CD14-positive monocyte (primary cell): ENCODE measurements around the gene ST7. TPM values are rescaled to one million over a fixed set of nuclear protein-coding genes. Genes with fewer than 3 reads are reported as not detected.

Source experiments
- DNase-seq, 3 donors: peaks; one replicate each; pipeline ENCODE4 v3.0.0-alpha.2; 2011 to 2022
- H2AFZ ChIP-seq: 2 replicates; pipeline ENCODE4 v1.6.0; 2012; ENCODE audit warnings: mild to moderate bottlenecking, low read depth, low read length, inconsistent platforms; ENCODE audit not compliant: insufficient read depth, poor library complexity, severe bottlenecking
- H3K27ac ChIP-seq, 2 donors: 1 replicate in 1 of 2; 2 replicates in 1 of 2; pipeline ENCODE4 v1.5.1; 2012 to 2013; ENCODE audit warnings: low read length in 2 of 2, control low read depth in 1 of 2, inconsistent platforms in 1 of 2, low read depth in 1 of 2, mild to moderate bottlenecking in 1 of 2
- H3K27me3 ChIP-seq, 2 donors: one replicate each; pipeline versions ENCODE4 v1.6.0 to v1.6.1; 2011 to 2013; ENCODE audit warnings: low read length in 2 of 2; ENCODE audit not compliant: control insufficient read depth in 2 of 2, insufficient read depth in 2 of 2
- H3K36me3 ChIP-seq, 2 donors: replicated peaks in 1 of 2; 1 replicate in 1 of 2; 2 replicates in 1 of 2; pipeline versions ENCODE4 v1.5.1 to v1.6.1; 2012 to 2013; ENCODE audit warnings: low read length in 2 of 2, control low read depth in 1 of 2, inconsistent platforms in 1 of 2, mild to moderate bottlenecking in 1 of 2; ENCODE audit not compliant: insufficient read depth in 2 of 2, control insufficient read depth in 1 of 2
- H3K4me1 ChIP-seq, 2 donors: 1 replicate in 1 of 2; 2 replicates in 1 of 2; pipeline versions ENCODE4 v1.5.1 to v1.6.1; 2012 to 2013; ENCODE audit warnings: low read length in 2 of 2, control low read depth in 1 of 2, inconsistent platforms in 1 of 2, mild to moderate bottlenecking in 1 of 2, moderate library complexity in 1 of 2; ENCODE audit not compliant: insufficient read depth in 2 of 2, control insufficient read depth in 1 of 2
- H3K4me2 ChIP-seq: replicated peaks from 2 replicates; pipeline ENCODE3; 2012; ENCODE audit warnings: low read length, moderate library complexity, mild to moderate bottlenecking; ENCODE audit not compliant: poor library complexity, severe bottlenecking; ENCODE audit errors: extremely low read depth
- H3K4me3 ChIP-seq, 3 experiments: fragments of 200-600 bp in 1 of 3; sonication (generic) in 1 of 3; replicated peaks in 1 of 3; 1 replicate in 2 of 3; 2 replicates in 1 of 3; pipeline ENCODE4 v1.5.1; 2011 to 2013; ENCODE audit warnings: low read length in 3 of 3, mild to moderate bottlenecking in 3 of 3, control low read depth in 2 of 3, low read depth in 2 of 3, inconsistent platforms in 1 of 3, moderate library complexity in 1 of 3
- H3K79me2 ChIP-seq: 2 replicates; pipeline ENCODE4 v1.6.0; 2012; ENCODE audit warnings: mild to moderate bottlenecking, control low read depth, inconsistent platforms, low read length, moderate library complexity; ENCODE audit not compliant: insufficient read depth
- H3K9ac ChIP-seq: 2 replicates; pipeline ENCODE4 v1.6.0; 2017; ENCODE audit warnings: low read length, mild to moderate bottlenecking; ENCODE audit not compliant: insufficient read depth, poor library complexity, severe bottlenecking
- H3K9me3 ChIP-seq, 2 donors: replicated peaks in 1 of 2; 1 replicate in 1 of 2; 2 replicates in 1 of 2; pipeline versions ENCODE4 v1.5.1 to v1.6.1; 2012 to 2013; ENCODE audit warnings: low read length in 2 of 2, control low read depth in 1 of 2; ENCODE audit not compliant: control insufficient read depth in 1 of 2, insufficient read depth in 1 of 2
- H4K20me1 ChIP-seq: 2 replicates; pipeline ENCODE4 v1.6.0; 2012; ENCODE audit warnings: mild to moderate bottlenecking, low read length, control low read depth, moderate library complexity; ENCODE audit not compliant: insufficient read depth
- H3K27ac Mint-ChIP-seq, 7 donors: one replicate each; pipeline ENCODE4 v1.8.0; 2020; ENCODE audit warnings: mild to moderate bottlenecking in 7 of 7, mixed read lengths in 7 of 7, moderate library complexity in 6 of 7, inconsistent platforms in 2 of 7
- H3K27me3 Mint-ChIP-seq, 3 donors: one replicate each; pipeline ENCODE4 v1.8.0; 2021 to 2022; ENCODE audit warnings: low read depth in 3 of 3, mild to moderate bottlenecking in 3 of 3, mixed read lengths in 3 of 3, moderate library complexity in 3 of 3, inconsistent platforms in 1 of 3
- H3K36me3 Mint-ChIP-seq, 2 donors: one replicate each; pipeline ENCODE4 v1.8.0; 2020; ENCODE audit warnings: mixed read lengths in 2 of 2, inconsistent platforms in 1 of 2, mild to moderate bottlenecking in 1 of 2
- H3K4me1 Mint-ChIP-seq: one replicate; pipeline ENCODE4 v1.8.0; 2020; ENCODE audit warnings: mild to moderate bottlenecking, mixed read lengths
- H3K4me3 Mint-ChIP-seq, 2 donors: one replicate each; pipeline ENCODE4 v1.8.0; 2020; ENCODE audit warnings: mild to moderate bottlenecking in 2 of 2, mixed read lengths in 2 of 2, moderate library complexity in 1 of 2
- H3K9me3 Mint-ChIP-seq, 7 donors: one replicate each; pipeline ENCODE4 v1.8.0; 2020 to 2022; ENCODE audit warnings: mixed read lengths in 7 of 7, mild to moderate bottlenecking in 6 of 7, moderate library complexity in 6 of 7, inconsistent platforms in 2 of 7
- CTCF ChIP-seq: fragments of 200-600 bp; IDR thresholded peaks from one replicate; pipeline ENCODE4 v1.8.0; 2022; ENCODE audit warnings: antibody characterized with exemption, mild to moderate bottlenecking
- WGBS: methylation state at CpG from one replicate; pipeline ENCODE4 v1.1.5; 2013; ENCODE audit warnings: missing lambda C conversion rate; ENCODE audit not compliant: insufficient coverage; 5-methylcytosine and 5-hydroxymethylcytosine counted together
- intact Hi-C, 2 donors: fragments of 100-400 bp; cut with micrococcal nuclease; formaldehyde crosslinking; loops; one replicate each; pipeline versions ENCODE4 v1.15.0 to v1.15.1; 2023
- polyA plus RNA-seq, 3 donors: library from polyadenylated mRNA; depleted of rRNA in 1 of 3; unstranded in 2 of 3; stranded (reverse) in 1 of 3; fragments of 300-500 nt in 2 of 3; fragments of >200 nt in 1 of 3; fragmentation: Illumina TruSeq in 2 of 3; gene quantifications; 1 replicate in 2 of 3; 2 replicates in 1 of 3; pipeline ENCODE4 v1.2.3, GENCODE V29; 2012 to 2021

Gene ST7
- polyA plus RNA-seq, 3 donors: 3.6 to 5.5 (median 4.1) TPM

- Mint-ChIP-seq H3K4me3 (no peak overlapping the region), H3K27ac (no peak overlapping the region), H3K4me1 (peaks cover 33% of the 10 kb centered on the region), H3K9me3 (peaks cover 0 to 3% (median 0%) of the 10 kb centered on the region in 7 donors), H3K36me3 (peaks cover 0 to 3% of the 10 kb centered on the region in 2 donors), H3K27me3 (peaks cover 0 to 1% (median 0%) of the 10 kb centered on the region in 3 donors)
- peaks cover 32% of the 10 kb centered on the region for H3K79me2 ChIP-seq
- H3K27ac ChIP-seq: no peak overlapping the region
- H3K36me3 ChIP-seq: no peaks in the 10 kb centered on the region
- peaks cover 22 to 26% of the 10 kb centered on the region in 2 donors for H3K4me1 ChIP-seq
- no peaks in the 10 kb centered on the region for H3K9me3 ChIP-seq
- no peak overlapping the region for H3K4me3 ChIP-seq
- H3K27me3 ChIP-seq: no peaks in the 10 kb centered on the region
- H3K4me2 ChIP-seq: no peak overlapping the region
- TF ChIP-seq CTCF: no peak
- H4K20me1 ChIP-seq: no peaks in the 10 kb centered on the region
- no peak overlapping the region for H3K9ac ChIP-seq
- no peak overlapping the region for H2AFZ ChIP-seq
- DNase-seq: no peak
- intact Hi-C loops: no loop called here
These were observed 15.3 kb downstream of the ST7 start for GRCh38 chr7:116968631-116969030.

- Histone ChIP-seq H3K4me2 (peak overlapping the region; percentile 26), H3K9ac (no peak overlapping the region), H3K27me3 (no peaks in the 10 kb centered on the region), H2AFZ (no peak overlapping the region), H3K4me3 (no peak overlapping the region), H3K9me3 (no peaks in the 10 kb centered on the region), H3K36me3 (no peaks in the 10 kb centered on the region), H3K27ac (peak overlapping the region in 1 of 2 donors; percentile 57), H3K4me1 (peaks cover 22 to 26% of the 10 kb centered on the region in 2 donors), H4K20me1 (no peaks in the 10 kb centered on the region), H3K79me2 (peaks cover 27% of the 10 kb centered on the region)
- intact Hi-C loops: no loop called here
- Mint-ChIP-seq H3K9me3 (peaks cover 0 to 3% (median 0%) of the 10 kb centered on the region in 7 donors), H3K4me3 (peak overlapping the region in 1 of 2 donors; percentile 83), H3K4me1 (peaks cover 33% of the 10 kb centered on the region), H3K27ac (peak overlapping the region in 6 of 7 donors; percentile 55 to 92 (median 83)), H3K27me3 (peaks cover 0 to 2% (median 1%) of the 10 kb centered on the region in 3 donors), H3K36me3 (peaks cover 0 to 3% of the 10 kb centered on the region in 2 donors)
- peak in 1 of 3 donors; percentile 11 for DNase-seq
- TF ChIP-seq CTCF: no peak
- WGBS: 92% methylated on average over 2 of the region's 3 CpGs
These were observed 16.1 kb downstream of the ST7 start for GRCh38 chr7:116969371-116969902.
